Measurements from ENCODE around the gene AGER.
"Not testable (repeated sequence)": the region's sequence is repeated elsewhere in the genome, so short reads cannot be mapped to it uniquely, and the experiment has no call there.

AGER gene

DNA sequence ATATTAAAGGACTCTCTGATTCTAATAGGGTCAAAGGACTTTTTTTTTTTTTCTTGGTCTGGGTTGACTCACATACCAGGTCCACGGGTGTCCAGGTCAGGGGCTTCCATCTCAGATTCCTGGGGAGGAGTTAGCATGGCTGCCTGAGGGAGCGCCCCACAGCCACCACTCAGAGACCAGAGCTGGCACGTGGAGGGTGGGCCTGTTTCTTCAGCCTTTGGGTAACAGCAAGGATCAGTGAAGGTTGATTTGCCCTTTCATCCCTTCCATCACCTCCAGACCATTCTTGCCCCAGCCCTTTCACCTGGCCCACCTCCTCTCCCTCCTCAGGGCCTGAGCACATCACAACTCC, 14.3 kb upstream of the AGER start:
- DNase-seq: no peak

- no peak for DNase-seq
These were observed 12.9 kb upstream of the AGER start for GRCh38 chr6:32196682-32197616.

DNA sequence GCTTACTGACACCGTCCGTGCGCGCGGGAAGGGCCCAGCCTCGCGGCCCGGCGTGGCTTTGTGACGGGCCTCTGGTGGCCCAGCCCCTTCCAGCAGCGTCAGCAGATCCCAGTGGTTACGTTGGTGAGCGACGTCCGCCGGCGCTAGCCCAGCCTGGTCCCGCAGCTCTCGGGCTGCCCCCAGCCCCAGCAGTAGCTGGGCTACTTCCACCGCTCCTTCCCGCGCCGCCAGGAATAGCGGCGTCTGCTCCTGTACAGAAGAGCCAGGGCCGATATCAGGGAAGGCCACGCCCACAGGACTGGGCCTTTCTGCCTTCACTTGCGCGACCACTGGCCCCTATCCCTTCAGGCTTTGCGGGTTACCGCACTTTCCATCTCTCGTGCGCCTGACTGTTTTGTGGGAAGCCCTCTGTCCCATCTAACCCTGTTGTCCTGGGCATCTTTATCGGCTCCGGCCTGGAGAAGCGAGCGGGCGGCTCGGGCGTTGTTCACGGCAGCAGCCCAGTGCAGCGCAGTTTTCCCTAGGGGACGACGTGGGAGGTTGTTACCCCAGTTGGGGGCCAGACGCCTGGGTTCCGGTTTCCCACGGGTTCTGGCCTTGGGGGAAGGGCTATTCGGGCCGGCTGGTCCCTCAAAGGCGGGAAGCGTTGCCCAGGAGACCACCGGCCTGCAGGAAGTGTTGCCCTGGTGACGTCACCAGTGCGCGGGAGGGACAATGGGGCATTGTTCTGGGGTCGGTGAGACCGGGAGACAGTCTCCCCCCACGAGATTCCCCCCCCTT, 12.0 kb upstream of the AGER start:
- DNase-seq: peak; percentile 78

- peak; percentile 100 for DNase-seq
These were observed 11.5 kb upstream of the AGER start for GRCh38 chr6:32195652-32195901.

DNA sequence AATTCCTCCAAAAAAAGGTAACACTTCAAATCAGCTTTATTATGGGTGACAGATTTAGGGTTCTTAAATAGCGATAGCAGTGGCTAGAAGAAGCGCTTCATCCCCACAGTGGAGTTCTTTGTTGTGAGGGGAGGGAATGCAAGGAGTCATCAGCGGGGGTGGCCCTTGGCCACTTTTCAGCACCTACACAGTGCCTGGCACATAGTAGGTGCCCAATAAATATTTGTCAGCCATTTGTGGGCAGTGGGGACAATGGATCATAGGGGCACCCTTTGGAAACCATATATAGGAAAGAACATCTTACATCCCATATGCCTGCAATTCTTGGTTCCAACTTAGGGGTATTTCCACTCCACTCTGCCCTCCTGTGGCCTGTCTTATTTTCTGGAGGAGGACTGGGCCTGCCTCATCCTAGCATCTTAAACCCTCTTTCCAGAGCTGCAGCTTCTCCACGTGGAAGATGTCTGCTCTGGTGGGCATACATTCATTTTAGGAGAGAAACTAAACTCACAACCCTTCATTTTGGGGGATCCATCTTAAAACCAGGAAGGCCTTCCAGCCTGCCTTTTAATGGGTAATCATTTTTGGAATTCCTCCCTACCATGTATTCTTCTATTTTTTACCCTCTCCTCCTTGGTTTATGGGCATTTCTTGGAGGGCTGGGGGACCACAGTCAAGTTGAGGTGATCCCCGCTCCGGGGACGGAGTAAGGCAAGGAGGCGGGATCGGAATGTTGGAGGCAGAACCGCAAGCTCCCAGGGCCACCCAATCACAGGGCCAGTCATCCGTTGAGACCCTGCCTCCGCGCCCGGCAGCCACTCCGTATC, 11.0 kb upstream of the AGER start:
- DNase-seq: peak; percentile 14

- no peak for DNase-seq
These were observed 10.3 kb upstream of the AGER start for GRCh38 chr6:32194388-32194787.

DNA sequence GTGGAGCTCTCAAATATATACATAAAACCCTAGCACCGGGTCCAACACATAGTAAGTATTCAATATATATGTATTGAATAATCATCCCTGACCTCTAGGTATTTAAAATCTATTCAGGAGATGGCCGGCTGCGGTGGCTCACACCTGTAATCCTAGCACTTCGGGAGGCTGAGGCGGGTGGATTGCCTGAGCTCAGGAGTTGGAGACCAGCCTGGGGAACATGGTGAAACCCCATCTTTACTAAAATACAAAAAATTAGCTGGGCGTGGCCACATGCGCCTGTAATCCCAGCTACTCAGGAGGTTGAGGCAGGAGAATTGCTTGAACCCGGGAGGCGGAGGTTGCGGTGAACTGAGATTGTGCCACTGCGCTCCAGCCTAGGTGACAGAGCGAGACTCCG, 9.0 kb upstream of the AGER start:
- not testable (repeated sequence) for DNase-seq

- peak; percentile 41 for DNase-seq
These were observed 8.6 kb upstream of the AGER start, which contains the start of gene GPSM3 for GRCh38 chr6:32192608-32193039. Gene GPSM3, minus strand, starts transcription at chr6:32192643. Its CDS starts 130 bp downstream, at chr6:32192513.

DNA sequence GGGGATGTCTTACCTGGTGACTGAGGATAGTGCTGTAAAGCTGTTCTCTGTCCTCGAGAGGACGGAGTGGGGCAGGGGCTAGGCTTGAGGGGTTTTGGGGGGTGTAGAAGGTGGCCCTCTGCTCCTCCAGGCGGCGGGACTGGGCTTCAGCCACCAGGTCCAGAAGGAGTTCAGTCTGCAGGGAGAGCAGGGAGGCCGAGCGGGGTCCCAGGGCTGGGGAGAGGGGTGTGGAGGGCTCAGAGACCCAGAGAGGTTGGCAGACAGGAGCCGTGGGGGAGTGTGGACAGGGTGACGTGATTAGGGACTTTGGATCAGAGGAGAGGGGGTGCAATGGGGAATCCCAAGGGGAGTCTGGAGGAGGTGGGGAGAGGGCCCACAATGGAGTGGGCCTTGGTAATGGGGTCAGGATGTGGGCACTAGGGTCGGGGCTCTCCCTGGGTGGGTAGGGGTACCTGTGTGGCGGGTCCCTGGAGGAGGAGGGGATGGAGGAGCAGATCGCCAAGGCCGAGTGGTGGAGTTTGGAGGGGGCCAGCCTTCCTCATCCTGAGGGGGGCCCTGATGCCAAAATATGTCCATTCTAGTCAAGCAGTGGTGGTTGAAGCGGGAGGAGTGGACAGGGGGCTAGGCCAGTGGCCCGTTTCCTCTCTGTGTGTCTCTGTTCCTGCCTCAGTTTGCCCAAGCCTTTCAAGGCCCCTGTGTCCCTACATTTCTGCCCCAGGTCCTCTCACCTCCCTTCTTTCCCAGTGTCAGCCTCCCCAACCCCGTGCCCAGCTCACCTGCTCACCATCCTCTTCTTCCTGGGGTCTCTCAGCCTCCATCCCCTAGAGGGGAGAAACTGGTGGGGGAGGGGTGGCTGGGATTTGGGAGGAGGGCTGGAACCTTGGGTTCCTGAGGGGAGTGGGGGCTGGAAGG, 7.9 kb upstream of the AGER start:
- no peak for DNase-seq

DNA sequence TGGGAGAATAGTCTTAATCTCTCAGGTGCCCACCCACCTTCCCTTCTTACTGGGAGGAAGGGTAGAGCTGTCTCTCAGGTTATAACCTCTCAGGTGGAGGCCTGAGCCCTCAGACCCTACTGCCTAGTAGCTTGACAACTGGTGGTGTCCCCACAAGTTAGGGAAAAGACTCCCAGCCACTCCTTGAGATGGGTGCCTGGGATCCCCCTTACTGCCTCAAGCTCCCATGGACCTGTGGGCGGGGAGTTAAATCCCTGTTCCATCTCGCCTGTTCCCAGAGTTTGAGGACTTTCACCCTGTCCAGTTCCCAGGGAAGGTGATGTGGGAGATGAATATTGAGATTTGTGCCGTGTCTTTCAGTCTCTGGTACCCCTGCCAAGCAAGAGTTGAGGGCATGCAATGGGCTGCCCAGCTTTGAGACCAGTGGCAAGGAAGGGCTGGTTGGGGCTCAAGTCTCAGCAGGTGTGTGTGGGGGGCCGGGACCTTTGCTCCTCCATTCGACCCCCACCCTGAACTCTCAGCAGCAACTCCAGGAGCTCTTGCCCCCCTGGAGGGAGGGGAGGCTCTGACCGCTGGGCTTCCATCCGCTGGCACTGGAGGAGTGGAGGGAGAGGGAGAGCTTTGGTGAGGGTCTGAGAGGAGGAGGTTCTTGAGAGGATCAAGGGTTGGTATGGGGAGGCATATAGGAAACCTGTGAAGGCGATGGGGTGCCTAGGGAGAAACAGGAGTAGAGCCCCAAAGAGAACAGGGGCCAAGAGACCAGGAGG, 7.0 kb upstream of the AGER start:
- DNase-seq: no peak

- DNase-seq: peak; percentile 87
These were observed 6.2 kb upstream of the AGER start, which contains the start of gene PBX2 for GRCh38 chr6:32190054-32190851. Gene PBX2, minus strand, starts transcription at chr6:32190202. Its CDS starts 287 bp downstream, at chr6:32189915.

- no peak for DNase-seq
These were observed 5.6 kb upstream of the AGER start for GRCh38 chr6:32189742-32190053.

GRCh38 chr6:32189069-32189741, 5.2 kb upstream of the AGER start:
- DNase-seq: no peak

DNA sequence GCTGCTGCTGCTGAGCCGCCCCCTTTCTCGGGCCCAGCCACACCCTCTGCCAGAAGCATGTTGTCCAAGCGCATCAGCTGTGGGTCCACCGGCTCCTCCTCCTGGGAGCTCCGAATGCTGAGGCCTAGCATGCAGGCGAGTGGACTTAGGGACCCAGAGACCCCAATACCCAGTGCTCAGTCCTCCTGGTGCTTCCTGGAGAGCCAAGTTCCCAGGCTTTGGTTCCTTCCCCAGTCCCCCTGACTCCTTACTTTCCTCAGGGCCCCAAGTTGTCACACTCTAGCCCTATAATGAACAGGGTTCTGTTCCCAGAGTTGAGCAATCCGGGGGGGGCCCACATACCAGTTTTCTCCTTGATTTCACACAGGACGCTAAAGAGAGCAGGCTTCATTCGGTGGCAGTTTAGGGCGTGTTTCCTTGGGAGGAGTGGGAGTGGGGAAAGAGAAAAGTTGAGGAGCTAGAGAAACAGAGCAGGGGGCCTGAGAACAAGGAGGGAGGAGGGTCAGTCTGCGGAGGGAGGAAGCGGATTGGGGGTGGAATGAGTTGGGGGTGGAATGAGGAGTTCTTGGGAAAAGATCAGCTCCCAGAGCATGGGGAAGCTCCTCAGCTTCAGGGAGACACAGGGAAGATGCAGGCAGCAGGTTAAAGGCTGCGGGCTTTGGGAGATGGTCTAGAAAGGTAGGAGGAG, 4.5 kb upstream of the AGER start:
- DNase-seq: no peak

- not testable (repeated sequence) for DNase-seq
These were observed 3.8 kb upstream of the AGER start for GRCh38 chr6:32187725-32188380.

GRCh38 chr6:32187009-32187709, 3.1 kb upstream of the AGER start:
- no peak for DNase-seq

GRCh38 chr6:32186151-32186840, 2.2 kb upstream of the AGER start:
- not testable (repeated sequence) for DNase-seq

Measured in NCI-H2029 (cell line).